Osteoblast (primary cell): ENCODE data around the gene MAP3K20. TPM values are rescaled to one million over a fixed set of nuclear protein-coding genes. Genes with fewer than 3 reads are reported as not detected.
"Not testable (repeated sequence)": the region's sequence is repeated elsewhere in the genome, so short reads cannot be mapped to it uniquely, and the experiment has no call there.

Experiments
- DNase-seq: peaks from one replicate; pipeline ENCODE4 v3.0.0; 2011; ENCODE audit warnings: low spot score, mixed read lengths; ENCODE audit not compliant: insufficient read length; ENCODE audit errors: missing footprints
- H2AFZ ChIP-seq: 2 replicates; pipeline ENCODE4 v1.6.0; 2011; ENCODE audit warnings: mild to moderate bottlenecking, low read length
- H3K27ac ChIP-seq: 2 replicates; pipeline ENCODE4 v1.5.1; 2011; ENCODE audit warnings: mild to moderate bottlenecking, low read depth, low read length, moderate library complexity
- H3K27me3 ChIP-seq: 2 replicates; pipeline ENCODE4 v1.6.0; 2012; ENCODE audit warnings: mild to moderate bottlenecking, control low read depth, inconsistent platforms, low read length, moderate library complexity; ENCODE audit not compliant: insufficient read depth
- H3K36me3 ChIP-seq: 2 replicates; pipeline ENCODE4 v1.5.1; 2011; ENCODE audit warnings: mild to moderate bottlenecking, low read length, control low read depth, moderate library complexity; ENCODE audit not compliant: insufficient read depth
- H3K4me1 ChIP-seq: 2 replicates; pipeline ENCODE4 v1.5.1; 2011; ENCODE audit warnings: mild to moderate bottlenecking, low read length, control low read depth, moderate library complexity; ENCODE audit not compliant: insufficient read depth
- H3K4me2 ChIP-seq: 2 replicates; pipeline ENCODE4 v1.6.0; 2011; ENCODE audit warnings: mild to moderate bottlenecking, low read length; ENCODE audit not compliant: insufficient read depth
- H3K4me3 ChIP-seq: fragments of 200-600 bp; sonication (generic); 3 replicates; pipeline ENCODE4 v1.5.1; 2012; ENCODE audit warnings: mild to moderate bottlenecking, low read length, inconsistent platforms; ENCODE audit not compliant: insufficient read depth
- H3K79me2 ChIP-seq: 2 replicates; pipeline ENCODE4 v1.6.0; 2012; ENCODE audit warnings: mild to moderate bottlenecking, low read length, control low read depth, inconsistent platforms; ENCODE audit not compliant: insufficient read depth
- H3K9me3 ChIP-seq: 2 replicates; pipeline ENCODE4 v1.5.1; 2011; ENCODE audit warnings: low read depth, low read length, control low read depth
- H4K20me1 ChIP-seq: 2 replicates; pipeline ENCODE4 v1.6.0; 2012; ENCODE audit warnings: mild to moderate bottlenecking, low read length, control low read depth; ENCODE audit not compliant: insufficient read depth
- total RNA-seq: library from RNA; depleted of rRNA; stranded (reverse); fragments of >200 nt; gene quantifications from 2 replicates; pipeline ENCODE4 v1.2.3, GENCODE V29; 2012
- TF ChIP-seq, protein P1 (sequence below): IDR thresholded peaks from 2 replicates; pipeline ENCODE4 v1.5.1; 2011; ENCODE audit warnings: mild to moderate bottlenecking, low read depth, low read length, moderate library complexity; ENCODE audit errors: extremely low read depth

MAP3K20 gene
- total RNA-seq, 1 donor: 56.1 TPM

GRCh38 chr2:173122936-173123335, 47.3 kb downstream of the MAP3K20 start:
- no peak overlapping the region for H3K4me2 ChIP-seq
- no peak overlapping the region for H3K4me3 ChIP-seq
- DNase-seq: peak; percentile 41
- no peaks in the 10 kb centered on the region for H3K36me3 ChIP-seq
- TF ChIP-seq, protein P1, sequence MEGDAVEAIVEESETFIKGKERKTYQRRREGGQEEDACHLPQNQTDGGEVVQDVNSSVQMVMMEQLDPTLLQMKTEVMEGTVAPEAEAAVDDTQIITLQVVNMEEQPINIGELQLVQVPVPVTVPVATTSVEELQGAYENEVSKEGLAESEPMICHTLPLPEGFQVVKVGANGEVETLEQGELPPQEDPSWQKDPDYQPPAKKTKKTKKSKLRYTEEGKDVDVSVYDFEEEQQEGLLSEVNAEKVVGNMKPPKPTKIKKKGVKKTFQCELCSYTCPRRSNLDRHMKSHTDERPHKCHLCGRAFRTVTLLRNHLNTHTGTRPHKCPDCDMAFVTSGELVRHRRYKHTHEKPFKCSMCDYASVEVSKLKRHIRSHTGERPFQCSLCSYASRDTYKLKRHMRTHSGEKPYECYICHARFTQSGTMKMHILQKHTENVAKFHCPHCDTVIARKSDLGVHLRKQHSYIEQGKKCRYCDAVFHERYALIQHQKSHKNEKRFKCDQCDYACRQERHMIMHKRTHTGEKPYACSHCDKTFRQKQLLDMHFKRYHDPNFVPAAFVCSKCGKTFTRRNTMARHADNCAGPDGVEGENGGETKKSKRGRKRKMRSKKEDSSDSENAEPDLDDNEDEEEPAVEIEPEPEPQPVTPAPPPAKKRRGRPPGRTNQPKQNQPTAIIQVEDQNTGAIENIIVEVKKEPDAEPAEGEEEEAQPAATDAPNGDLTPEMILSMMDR: no peak
- H3K9me3 ChIP-seq: no peaks in the 10 kb centered on the region
- H2AFZ ChIP-seq: no peak overlapping the region
- H3K79me2 ChIP-seq: peaks cover 57% of the 10 kb centered on the region
- H3K4me1 ChIP-seq: peaks cover 53% of the 10 kb centered on the region
- no peaks in the 10 kb centered on the region for H4K20me1 ChIP-seq
- H3K27ac ChIP-seq: peak overlapping the region; percentile 81
- H3K27me3 ChIP-seq: no peaks in the 10 kb centered on the region

DNA sequence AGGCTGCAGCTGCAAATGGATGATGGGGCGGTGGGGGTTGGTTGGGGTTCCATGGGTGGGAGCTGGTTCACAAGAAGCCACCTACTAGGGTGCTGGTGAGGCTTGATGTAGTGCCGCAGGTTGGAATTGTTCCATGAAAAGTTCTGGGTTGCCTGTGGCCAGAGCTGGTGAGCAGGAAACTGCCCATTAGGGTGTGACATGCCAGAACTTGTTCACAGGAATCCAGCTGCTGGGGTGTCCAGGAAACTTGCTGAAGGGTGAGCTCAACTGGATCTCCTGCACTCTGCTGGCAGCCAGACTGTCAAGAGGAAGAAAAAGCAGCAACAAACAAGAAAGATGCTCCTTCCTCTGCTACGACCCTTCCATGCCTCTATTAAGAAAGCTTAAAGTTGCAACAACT, 48.8 kb downstream of the MAP3K20 start:
- Histone ChIP-seq H2AFZ (no peak overlapping the region), H3K79me2 (peaks cover 54% of the 10 kb centered on the region)
- DNase-seq: no peak

GRCh38 chr2:173126819-173127218, 51.2 kb downstream of the MAP3K20 start:
- no peaks in the 10 kb centered on the region for H3K27me3 ChIP-seq
- no peak overlapping the region for H2AFZ ChIP-seq
- H4K20me1 ChIP-seq: no peaks in the 10 kb centered on the region
- H3K9me3 ChIP-seq: no peaks in the 10 kb centered on the region
- H3K4me2 ChIP-seq: peak overlapping the region; percentile 1
- peaks cover 29% of the 10 kb centered on the region for H3K4me1 ChIP-seq
- TF ChIP-seq, protein P1: no peak
- H3K27ac ChIP-seq: no peak overlapping the region
- peaks cover 52% of the 10 kb centered on the region for H3K79me2 ChIP-seq
- DNase-seq: no peak
- no peaks in the 10 kb centered on the region for H3K36me3 ChIP-seq
- no peak overlapping the region for H3K4me3 ChIP-seq

More for the DNA sequence above, 48.8 kb downstream of the MAP3K20 start:
- Histone ChIP-seq H3K27me3 (no peaks in the 10 kb centered on the region), H3K36me3 (no peaks in the 10 kb centered on the region), H3K4me1 (peaks cover 41% of the 10 kb centered on the region), H3K4me3 (no peak overlapping the region), H4K20me1 (no peaks in the 10 kb centered on the region), H3K9me3 (no peaks in the 10 kb centered on the region), H3K27ac (no peak overlapping the region), H3K4me2 (no peak overlapping the region)
- TF ChIP-seq, protein P1: no peak

- Histone ChIP-seq H3K79me2 (peaks cover 46% of the 10 kb centered on the region), H3K4me1 (peaks cover 22% of the 10 kb centered on the region)
- not testable (repeated sequence) for DNase-seq, H3K27ac ChIP-seq, H3K27me3 ChIP-seq, H4K20me1 ChIP-seq, H2AFZ ChIP-seq, H3K9me3 ChIP-seq, H3K4me2 ChIP-seq, H3K4me3 ChIP-seq, H3K36me3 ChIP-seq
Observed at GRCh38 chr2:173128132-173128531, 52.5 kb downstream of the MAP3K20 start.
